Measurements from ENCODE around the gene CDK2.

DNA sequence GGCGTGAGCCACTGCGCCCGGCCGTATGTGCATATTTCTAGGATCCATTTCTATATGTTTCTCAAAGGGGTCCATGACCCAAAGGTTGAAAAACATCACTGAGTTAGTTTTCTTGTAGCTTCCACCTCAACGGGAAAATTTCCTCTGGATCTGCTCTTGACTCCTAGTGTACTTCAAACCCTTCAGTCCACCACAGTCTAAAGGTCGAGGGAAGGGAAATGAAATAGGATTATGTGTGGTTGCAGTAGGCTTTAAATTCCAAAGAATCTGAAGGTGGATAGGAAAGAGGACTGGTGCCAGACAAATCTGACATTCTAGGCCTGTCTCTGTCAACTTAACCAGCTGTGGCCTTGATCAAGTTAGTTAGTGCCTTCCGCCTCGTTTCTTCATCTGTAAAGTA, 28.7 kb downstream of the CDK2 start:
- no peak for TF ChIP-seq POLR2A (IDR thresholded peaks at IDR 0.05)
- TF ChIP-seq, protein P1, sequence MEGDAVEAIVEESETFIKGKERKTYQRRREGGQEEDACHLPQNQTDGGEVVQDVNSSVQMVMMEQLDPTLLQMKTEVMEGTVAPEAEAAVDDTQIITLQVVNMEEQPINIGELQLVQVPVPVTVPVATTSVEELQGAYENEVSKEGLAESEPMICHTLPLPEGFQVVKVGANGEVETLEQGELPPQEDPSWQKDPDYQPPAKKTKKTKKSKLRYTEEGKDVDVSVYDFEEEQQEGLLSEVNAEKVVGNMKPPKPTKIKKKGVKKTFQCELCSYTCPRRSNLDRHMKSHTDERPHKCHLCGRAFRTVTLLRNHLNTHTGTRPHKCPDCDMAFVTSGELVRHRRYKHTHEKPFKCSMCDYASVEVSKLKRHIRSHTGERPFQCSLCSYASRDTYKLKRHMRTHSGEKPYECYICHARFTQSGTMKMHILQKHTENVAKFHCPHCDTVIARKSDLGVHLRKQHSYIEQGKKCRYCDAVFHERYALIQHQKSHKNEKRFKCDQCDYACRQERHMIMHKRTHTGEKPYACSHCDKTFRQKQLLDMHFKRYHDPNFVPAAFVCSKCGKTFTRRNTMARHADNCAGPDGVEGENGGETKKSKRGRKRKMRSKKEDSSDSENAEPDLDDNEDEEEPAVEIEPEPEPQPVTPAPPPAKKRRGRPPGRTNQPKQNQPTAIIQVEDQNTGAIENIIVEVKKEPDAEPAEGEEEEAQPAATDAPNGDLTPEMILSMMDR (IDR thresholded peaks at IDR 0.05), result no peak

Data from ovary (tissue), 3 donors.